ENCODE results near the gene HOXC13.

Gene HOXC13

GRCh38 chr12:53916788-53917655 lies 21.6 kb upstream of the HOXC13 start (continued):
- TF ChIP-seq ZBTB26 (tag by site-specific recombination; optimal IDR thresholded peaks at IDR 0.05) (no peak), ZNF324 (tag by site-specific recombination; IDR thresholded peaks at IDR 0.05) (no peak), ZBTB17 (tag by site-specific recombination; IDR thresholded peaks at IDR 0.05) (peak; percentile 38), ZNF621 (tag by site-specific recombination; IDR thresholded peaks at IDR 0.05) (no peak), ZNF169 (tag by site-specific recombination; IDR thresholded peaks at IDR 0.05) (no peak)

DNA sequence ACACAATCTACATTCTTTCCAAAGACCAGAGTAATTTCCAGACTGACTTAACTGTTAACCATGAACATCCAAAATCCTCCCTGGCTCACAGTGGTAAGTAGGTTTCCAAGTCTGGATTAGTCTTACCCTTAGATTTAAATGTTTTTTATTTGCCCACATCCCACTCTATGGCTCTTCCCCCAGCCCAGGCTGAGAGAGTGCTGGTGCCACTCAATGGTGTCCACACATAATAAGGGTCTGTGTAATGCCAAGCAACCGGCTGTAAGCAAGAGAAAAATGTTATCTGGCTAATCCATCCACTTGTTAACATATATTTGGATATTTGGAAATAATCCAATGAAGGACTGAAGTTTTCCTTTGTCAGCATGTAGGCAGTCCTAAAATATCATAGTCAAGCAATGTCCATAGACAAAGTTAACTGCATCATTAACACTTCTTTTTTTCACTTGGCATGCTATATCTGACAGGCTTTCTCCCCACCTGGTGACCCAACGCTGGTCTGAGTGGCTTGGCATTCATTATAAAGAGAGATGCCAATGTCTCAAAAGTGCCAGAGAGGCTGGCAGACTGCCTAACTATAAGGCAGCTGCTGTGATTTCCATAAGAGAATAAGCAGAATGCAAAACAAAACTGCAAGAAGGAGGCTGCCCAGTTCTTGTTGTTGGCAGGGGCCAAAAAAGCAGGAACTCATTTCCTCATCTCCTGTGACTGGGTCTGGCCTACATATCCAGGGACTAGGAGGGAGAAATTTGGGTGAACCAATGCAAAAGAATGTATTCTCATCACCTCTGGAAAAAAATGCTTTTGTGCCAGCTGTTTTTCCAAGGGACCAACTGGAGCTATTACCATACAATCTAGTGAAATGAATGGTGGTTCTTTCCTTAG lies 13.9 kb upstream of the HOXC13 start:
- no peak overlapping the region for H3K27ac ChIP-seq (ENCODE audit: extremely low read depth, low read depth, low read length)
- no peaks in the 10 kb centered on the region for H3K9me3 ChIP-seq (ENCODE audit: control insufficient read depth, insufficient read depth, low read depth, low read length)
- ChIA-PET POLR2A (no interaction called here), CTCF (no interaction called here)
- H3K4me3 ChIP-seq (ENCODE audit: low read depth, low read length): no peak overlapping the region
- TF ChIP-seq ZNF311 (tag by site-specific recombination; IDR thresholded peaks at IDR 0.05; ENCODE audit: borderline replicate concordance) (no peak), ZNF350 (tag by site-specific recombination; IDR thresholded peaks at IDR 0.05) (no peak), PBX3 (CRISPR knock-in tag; IDR thresholded peaks at IDR 0.05) (no peak), MYNN (tag by site-specific recombination; IDR thresholded peaks at IDR 0.05; ENCODE audit: borderline replicate concordance) (no peak), BCL11A (tag by site-specific recombination; IDR thresholded peaks at IDR 0.05; ENCODE audit: low read depth) (no peak)
- TF ChIP-seq, protein P1, sequence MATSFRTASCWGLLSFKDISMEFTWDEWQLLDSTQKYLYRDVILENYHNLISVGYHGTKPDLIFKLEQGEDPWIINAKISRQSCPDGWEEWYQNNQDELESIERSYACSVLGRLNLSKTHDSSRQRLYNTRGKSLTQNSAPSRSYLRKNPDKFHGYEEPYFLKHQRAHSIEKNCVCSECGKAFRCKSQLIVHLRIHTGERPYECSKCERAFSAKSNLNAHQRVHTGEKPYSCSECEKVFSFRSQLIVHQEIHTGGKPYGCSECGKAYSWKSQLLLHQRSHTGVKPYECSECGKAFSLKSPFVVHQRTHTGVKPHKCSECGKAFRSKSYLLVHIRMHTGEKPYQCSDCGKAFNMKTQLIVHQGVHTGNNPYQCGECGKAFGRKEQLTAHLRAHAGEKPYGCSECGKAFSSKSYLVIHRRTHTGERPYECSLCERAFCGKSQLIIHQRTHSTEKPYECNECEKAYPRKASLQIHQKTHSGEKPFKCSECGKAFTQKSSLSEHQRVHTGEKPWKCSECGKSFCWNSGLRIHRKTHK (tag by site-specific recombination; IDR thresholded peaks at IDR 0.05): no peak
- H3K4me1 ChIP-seq (ENCODE audit: control insufficient read depth, insufficient read depth, low read length): peaks cover 7% of the 10 kb centered on the region; the same call in 1 of the 2 replicates
- no peaks in the 10 kb centered on the region for H3K36me3 ChIP-seq (ENCODE audit: control insufficient read depth in 2 of 2, insufficient read depth in 1 of 2, low read length in 2 of 2)

- Histone ChIP-seq H3K36me3 (ENCODE audit: control insufficient read depth in 2 of 2, insufficient read depth in 1 of 2, low read length in 2 of 2) (no peaks in the 10 kb centered on the region), H3K4me3 (ENCODE audit: low read depth, low read length) (no peak overlapping the region), H3K27ac (ENCODE audit: extremely low read depth, low read depth, low read length) (no peak overlapping the region), H3K4me1 (ENCODE audit: control insufficient read depth, insufficient read depth, low read length) (no peaks in the 10 kb centered on the region), H3K9me3 (ENCODE audit: control insufficient read depth, insufficient read depth, low read depth, low read length) (no peaks in the 10 kb centered on the region)
- POLR2A ChIA-PET: interaction anchor here (3.4 kb wide), 1 partner anchor 11 kb away, joined by 12 read pairs; the partner anchor contains the start of gene HOXC13
- CTCF ChIA-PET: interaction anchor here (0.6 to 1.3 kb wide), 4 partner anchors 11 to 380 kb away, joined by 3 to 5 read pairs (median 4); no protein-coding TSS in a partner anchor
- TF ChIP-seq ZNF624 (tag by site-specific recombination; IDR thresholded peaks at IDR 0.05) (no peak), ZSCAN4 (tag by site-specific recombination; IDR thresholded peaks at IDR 0.05) (no peak), ZNF280D (tag by site-specific recombination; IDR thresholded peaks at IDR 0.05) (no peak), KLF10 (tag by site-specific recombination; IDR thresholded peaks at IDR 0.05) (no peak), ZNF433 (tag by site-specific recombination; IDR thresholded peaks at IDR 0.05; ENCODE audit: low read depth) (no peak)
- TF ChIP-seq, protein P2, sequence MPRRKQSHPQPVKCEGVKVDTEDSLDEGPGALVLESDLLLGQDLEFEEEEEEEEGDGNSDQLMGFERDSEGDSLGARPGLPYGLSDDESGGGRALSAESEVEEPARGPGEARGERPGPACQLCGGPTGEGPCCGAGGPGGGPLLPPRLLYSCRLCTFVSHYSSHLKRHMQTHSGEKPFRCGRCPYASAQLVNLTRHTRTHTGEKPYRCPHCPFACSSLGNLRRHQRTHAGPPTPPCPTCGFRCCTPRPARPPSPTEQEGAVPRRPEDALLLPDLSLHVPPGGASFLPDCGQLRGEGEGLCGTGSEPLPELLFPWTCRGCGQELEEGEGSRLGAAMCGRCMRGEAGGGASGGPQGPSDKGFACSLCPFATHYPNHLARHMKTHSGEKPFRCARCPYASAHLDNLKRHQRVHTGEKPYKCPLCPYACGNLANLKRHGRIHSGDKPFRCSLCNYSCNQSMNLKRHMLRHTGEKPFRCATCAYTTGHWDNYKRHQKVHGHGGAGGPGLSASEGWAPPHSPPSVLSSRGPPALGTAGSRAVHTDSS (tag by site-specific recombination; IDR thresholded peaks at IDR 0.05): no peak
Observed at GRCh38 chr12:53927220-53928029, 11.2 kb upstream of the HOXC13 start.

Data from HEK293 (cell line).